GM19397 (cell line): Measurements from ENCODE around the gene OGFR.

Source experiments
- ATAC-seq: cut with Tn5 transposase; IDR thresholded peaks from one replicate; pipeline ENCODE4 v1.9.1; 2021; ENCODE audit warnings: mild to moderate bottlenecking, moderate library complexity; ENCODE audit not compliant: unreplicated experiment

OGFR gene

DNA sequence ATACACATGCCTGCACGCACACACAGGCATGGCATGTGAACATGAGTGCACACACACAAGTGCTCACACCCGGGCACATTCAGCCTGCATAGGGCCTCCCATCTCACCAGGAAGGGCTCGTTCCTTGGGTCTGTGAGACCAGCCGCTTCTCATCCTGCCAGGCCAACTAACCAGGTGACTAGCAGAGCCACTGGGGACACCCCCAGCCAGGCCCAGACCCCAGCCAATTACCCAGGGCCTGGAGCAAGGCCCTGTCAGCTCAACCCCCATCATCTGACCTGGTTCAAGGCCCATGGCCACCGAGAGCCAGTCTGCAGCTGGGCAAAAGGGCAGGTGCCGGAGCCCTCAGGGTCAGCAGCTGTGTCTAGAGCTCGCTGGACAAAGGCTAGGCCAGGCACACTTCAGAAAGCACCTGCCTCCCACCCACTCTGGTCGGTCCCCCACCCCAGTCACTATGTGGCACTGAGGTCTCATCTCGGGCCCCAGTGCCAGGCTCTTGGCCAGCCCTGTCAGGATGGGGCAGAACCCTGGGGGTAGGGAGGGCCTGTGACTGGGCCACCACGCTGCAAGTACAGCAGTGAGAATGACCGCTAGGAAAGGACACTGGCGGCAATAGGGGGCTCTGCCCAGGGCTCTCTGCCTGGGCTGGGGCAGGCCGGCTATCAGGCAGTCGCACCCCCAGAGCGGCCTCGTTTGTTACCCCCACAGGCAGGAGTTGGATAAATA, 35.1 kb upstream of the OGFR start:
- ATAC-seq = no peak

DNA sequence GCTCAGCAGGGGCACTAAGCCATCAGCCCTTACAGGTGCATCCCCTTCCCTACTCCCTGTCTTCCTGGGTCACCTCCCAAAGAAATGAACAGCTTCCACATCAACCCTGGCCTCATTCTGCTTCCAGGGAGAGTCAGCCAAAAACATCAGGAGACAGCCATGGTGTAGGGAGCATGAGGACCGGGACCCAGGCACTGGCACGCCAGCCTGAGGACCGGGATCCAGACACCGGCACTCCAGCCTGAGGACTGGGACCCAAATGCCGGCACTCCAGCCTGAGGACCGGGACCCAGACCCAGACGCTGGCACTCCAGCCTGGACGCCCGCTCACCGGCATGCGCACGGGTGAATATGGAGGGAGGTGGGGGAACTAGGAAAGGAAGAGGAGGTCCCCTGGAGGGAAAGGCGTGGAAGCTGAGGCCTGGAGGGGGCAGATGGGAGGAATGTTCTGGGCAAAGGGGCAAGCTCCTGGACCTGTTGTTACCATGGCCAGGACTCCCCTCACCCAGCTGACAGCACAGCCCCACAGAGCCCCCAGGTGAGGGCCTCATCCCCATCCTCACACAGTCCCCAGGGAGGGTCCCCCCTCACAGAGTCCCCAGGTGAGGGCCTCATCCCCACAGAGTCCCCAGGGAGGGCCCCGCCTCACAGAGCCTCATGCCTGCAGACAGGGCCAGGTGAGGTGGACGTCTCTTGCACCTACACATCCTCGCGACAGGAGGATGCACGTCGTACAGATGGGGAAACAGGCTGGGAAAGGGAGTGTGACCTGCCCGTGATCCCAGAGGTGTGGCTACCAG, 34.3 kb upstream of the OGFR start:
- no peak for ATAC-seq

DNA sequence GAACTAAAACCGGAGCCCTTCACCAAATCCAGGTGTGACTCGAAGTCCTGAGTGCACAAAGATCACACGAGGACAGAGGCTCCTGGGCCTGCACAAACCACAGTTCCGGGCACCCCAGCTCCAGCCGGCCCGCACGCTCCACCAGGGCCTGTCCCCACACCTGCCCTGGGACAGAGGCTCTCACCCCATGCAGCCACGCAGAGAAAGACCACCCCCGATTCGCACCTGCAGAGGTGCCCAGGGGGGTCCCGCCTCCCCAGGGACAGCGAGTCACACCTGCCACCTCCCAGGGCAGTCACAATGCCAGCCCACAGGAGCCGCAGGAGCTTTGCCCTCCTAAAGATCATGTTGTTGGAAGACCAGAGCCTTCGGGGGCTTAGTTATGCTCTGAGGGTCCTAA, 33.7 kb upstream of the OGFR start:
- no peak for ATAC-seq

DNA sequence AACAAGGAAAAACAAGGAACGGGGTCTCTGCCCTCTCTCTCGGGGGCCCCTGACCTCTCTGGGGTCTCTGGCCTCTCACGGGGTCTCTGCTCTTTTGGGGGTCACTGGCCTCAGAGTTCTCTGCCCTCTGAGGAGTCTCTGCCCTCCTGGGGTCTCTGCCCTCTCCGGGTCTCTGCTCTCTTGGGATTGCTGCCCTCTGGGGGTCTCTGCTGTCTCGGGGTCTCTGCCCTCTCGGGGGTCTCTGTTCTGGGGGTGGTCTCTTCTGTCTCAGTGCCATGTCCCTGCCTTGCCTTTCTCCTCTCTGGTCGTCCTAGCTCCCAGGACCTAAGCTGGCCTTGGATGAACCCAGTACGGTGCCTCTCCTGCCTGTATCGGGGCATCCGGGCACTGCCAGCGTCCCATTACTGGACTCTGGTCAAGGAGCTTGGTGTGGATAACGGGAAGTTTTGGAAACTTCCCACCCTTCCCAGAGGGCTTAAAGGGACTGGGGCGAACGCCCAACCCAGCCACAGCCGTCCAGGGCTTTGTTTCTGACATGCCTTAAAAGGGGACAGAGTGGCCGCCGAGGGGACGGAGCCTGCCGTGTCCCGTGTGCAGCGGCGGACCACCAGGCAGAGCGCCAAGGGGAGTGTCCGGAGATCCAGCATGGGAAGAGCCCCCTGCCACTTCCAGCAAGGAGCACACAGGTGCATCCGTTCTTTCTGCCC, 33.1 kb upstream of the OGFR start:
- ATAC-seq = no peak

DNA sequence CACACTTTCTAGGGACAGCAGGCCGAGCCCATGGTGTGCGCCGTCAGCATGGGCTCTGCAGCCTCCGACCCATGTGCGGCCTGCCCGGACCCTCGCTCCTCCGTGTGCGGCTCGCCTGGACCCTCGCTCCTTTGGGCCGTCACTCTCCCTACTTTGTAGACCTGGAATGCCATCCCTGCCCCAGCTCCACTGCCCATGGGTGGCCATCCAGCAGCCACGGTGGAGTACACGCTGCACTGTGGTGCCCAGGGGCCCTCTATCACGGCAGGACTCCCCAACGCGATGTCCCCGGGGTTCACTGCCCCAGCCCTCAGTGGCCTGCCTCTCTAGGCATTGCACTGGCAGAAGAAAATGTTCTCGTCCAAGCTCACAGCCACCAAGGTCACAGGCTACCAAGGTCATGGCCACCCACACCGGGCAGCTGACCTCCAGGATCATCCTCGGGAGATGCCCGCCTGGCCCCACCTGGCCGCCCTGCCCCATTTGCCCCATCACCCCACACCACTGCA, 32.5 kb upstream of the OGFR start:
- ATAC-seq = no peak

DNA sequence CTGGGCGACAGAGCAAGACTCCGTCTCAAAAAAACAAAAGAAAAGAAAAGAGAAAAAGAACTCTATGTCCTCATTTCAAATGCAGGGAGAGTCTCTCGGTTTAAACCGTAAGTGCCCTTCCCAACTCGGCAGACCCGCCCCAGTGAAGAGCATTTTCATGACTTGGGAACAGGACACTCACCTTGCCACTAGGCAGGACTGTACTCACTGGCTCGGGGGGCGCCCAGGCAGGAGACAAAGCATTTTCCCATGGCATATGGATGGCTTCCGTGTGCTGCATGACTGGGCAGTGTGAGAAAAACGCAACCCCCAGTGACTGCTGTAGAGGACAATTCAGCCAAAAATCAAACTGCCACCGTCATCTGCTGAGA, 32.0 kb upstream of the OGFR start:
- no peak for ATAC-seq

DNA sequence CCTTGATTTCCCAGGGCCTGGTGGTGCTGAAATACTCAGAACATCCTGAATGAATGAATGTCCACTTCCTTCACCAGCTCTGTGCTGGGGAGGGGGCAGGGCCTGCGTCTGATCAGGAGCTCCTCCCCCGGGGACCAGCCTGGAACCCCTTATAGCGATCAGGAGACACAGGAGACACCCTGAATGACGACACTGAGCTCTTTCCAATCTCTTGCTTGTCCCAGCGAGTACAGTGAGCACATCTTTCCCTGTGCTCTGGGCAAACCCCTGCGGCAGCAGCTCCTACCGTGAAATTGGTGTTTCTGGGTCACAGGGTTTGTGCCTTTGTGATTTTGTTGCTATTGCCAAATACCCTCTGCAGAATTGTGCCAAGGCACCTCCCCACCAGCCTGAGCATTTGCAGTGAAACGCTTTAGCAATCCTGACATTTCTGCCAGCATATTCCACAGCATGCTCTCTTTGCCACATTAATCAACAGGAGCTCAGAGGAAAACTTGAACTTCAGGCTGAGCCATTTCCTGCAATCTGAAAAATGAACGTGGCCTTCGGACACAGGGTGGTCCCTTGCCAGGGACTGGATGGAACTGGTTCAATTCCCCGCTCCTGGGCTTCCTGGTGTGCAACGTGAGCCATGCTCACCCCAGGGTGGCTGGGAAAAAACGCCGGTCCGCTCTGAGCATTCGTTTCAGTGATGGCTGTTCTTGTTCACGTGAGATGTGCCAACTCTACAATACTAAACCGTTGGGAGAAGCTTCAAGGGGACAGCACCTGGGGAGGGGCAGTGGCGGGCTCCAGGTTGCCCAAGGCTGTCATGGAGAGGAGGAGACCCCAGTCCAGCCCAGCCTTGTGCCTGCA, 31.4 kb upstream of the OGFR start:
- no peak for ATAC-seq

DNA sequence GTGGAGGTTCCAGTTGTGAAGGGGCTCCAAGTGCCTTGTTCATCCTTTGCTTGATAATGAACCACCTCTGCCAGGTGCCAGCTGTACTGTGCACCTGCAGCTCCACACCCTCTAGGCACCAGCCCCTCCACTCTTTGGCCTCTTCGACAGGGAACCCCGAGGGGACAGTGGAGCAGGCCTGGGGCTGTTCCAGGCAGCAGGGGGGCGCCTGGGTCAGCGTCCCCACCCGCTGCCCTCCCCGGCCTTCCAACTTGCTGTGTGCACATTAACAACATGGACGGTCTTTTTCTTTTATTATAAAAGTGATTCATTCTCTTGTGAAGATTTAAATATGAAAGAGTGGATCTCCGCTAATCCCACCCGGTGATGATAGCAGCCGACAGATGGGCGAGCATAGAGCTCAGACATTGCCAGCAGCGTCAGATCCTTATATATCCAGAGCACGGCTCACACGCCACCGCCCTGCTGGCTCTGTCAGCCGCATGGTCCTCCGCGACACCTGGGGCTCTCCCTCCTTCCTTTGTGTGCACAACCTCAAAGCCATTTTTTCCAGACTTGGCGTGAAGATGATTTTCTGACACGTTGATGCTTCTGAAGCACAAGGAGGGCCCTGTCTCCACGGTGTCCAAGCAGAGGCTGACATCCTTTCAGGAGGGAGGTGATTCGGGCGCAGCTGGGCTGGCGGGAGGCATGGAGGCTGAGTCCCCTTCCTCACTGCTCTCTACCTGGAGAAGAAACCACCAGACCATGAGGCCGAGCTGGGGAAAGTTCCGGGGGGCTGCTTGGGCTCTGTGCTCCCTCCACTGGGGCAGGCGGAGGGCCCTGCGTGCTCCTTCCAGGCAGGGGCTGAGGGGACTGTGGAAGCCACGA, 30.6 kb upstream of the OGFR start:
- no peak for ATAC-seq

DNA sequence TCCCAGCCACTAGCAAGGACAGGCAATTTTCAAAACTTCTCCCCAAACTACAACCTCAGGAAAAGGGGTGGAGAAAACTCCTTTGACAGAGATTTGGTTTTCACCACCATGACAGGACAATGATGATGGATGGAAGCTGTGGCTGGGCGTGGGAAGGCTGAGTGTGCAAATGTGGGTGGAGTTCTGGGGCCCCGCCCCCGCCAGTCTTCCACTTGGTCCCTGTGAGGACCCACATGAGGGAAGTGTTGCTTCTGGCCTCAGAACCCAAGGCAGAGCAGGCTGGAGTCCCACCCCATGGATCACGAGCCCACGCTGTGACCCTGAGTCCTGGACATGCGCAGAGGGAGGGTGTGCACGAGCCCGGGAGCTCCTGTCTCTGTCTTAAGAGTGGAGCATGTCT, 29.9 kb upstream of the OGFR start:
- no peak for ATAC-seq

DNA sequence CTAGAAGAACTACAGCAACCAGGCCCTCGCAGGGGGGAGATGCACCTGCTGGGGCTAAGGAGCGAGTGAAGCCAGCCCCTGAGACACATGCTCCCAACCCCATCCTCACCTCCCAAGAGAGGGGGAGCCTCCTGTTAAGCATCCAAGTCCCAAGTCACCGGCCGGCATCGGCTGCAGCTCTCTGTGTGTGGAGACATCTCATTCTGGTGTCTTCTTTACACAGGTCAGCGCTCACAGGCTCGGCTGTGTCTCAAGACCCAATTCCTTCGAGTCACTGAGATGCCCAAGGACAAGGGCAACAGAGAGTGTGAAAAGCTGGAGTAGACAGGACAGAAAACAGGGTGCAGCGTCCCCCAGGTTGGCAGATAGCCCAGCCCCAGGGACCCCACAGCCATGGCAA, 29.4 kb upstream of the OGFR start:
- no peak for ATAC-seq

DNA sequence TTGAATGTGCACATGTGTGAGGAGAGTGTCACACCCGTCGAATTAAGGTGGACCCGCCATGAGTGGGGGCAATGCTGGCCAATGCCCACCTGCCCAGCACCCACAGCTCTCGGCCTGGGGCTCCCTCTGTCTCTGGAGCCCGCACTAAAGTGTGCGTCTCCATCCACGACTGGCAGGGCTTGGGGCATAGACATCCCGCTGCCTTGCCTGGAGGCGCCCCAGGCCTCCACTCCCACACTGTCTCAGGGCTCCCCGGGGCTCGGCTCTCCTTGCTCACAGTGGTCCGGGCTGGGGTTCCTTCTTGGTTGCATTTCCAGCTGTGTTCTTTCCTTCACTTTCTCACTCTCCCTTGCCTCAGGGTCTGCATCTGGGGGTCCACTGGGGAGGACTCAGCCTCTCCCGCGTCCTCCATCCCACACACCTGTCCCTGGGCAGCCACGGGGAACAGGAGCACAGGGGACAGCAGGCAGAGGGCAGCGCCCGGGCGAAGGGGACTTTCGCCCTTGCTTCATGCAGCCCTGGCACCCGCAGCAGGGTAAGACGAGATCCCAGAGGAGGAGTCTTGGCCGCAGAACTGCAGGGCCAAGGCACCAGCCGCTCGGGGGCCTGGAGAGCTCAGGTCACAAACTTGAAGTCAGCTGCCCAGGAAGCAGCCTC, 28.5 kb upstream of the OGFR start:
- no peak for ATAC-seq

DNA sequence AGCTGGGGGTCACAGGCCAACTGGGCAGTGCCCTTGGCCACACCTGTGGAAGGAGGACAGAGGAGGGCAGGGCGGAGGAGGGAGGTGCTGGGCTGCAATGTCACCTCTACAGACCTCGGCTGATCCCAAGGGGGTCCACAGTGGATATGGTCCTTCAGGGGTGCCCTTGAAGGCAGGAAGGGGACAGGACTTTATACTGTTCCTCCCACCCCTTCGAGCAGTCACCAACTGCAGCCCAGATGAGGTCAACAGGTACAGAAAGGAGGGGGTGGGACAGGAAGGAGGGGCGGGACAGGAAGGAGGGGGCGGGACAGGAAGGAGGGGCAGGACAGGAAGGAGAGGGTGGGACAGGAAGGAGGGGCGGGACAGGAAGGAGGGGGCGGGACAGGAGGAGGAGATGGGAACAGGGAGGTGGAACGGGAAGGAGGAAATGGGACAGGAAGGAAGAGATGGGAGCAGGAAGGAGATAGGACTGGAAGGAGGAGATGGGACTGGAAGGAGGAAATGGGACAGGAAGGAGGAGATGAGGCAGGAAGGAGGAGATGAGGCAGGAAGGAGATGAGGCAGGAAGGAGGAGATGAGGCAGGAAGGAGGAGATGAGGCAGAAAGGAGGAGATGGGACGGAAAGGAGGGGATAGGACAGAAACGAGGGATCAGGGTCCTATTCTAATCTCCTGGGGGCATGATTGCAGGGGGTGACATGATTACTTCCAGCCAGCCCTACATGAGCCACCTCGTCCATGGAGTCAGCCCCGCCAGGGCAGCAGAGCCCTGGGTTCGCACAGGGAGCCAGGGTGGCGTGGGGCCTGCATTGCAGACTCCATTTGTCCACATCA, 27.7 kb upstream of the OGFR start:
- no peak for ATAC-seq

DNA sequence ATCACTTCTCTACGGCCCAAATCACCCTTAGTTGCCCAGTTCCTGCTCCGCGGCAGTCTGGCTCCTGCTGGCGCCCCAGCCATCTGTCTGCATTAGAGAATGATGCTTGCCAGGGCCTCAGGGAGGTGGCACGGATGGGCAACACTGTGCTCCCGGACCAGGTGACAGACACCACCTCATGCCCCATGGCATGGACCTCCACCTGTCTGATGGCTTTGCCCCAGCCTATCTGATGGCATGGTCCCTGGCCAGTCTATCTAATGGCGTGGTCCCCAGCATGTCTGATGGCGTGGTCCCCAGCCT, 27.2 kb upstream of the OGFR start:
- no peak for ATAC-seq

DNA sequence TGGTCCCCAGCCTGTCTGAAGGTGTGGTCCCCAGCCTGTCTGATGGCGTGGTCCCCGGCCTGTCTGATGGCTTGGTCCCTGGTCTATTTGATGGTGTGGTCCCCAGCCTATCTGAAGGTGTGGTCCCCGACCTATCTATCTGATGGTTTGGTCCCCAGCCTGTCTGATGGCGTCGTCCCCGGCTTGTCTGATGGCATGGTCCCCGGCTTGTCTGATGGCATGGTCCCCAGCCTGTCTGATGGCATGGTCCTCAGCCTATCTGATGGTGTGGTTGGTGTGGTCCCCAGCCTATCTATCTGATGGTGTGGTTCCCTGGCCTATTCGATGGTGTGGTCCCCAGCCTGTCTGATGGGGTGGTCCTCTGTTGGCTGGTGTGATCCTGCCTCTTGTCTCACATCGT, 26.6 kb upstream of the OGFR start:
- ATAC-seq = no peak

DNA sequence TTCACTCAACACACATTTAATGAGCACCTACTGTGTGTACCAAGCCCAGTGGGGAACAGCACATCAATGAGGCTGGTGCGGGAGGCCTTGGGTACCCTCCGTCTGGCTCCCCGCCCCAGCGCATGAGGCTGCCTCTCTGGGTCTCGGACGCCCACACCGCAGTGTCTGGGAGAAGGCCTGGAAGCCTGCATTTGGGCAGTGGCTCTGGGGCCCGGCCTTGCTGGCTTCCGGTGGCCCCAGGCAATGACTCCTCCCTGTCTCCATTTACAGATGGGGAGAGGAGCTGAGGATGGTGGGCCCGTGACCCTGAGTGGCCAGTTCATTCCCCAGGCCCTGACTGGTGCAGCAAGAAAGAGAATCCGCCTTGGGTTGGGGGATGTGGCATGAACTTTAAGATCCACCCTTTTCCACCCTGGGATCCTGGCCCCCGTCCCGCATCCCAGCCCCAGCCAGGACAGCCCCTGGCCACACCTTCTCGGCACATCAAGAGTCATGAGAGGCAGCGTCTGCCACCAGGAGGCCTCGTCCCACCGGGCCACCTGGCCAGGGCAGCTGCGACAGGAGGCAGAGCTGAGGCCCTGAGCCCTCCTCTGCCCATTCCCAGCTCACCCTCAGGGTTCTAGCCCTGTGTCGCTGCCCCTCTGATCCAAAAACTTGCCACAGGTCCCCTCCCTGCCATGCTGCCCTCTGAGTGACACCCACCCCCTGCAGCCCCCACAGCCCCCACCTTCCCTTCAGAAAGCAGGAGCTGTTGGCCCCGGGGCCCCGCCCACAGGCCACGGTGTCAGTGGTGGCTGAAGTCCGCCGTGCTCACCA, 25.8 kb upstream of the OGFR start:
- no peak for ATAC-seq

DNA sequence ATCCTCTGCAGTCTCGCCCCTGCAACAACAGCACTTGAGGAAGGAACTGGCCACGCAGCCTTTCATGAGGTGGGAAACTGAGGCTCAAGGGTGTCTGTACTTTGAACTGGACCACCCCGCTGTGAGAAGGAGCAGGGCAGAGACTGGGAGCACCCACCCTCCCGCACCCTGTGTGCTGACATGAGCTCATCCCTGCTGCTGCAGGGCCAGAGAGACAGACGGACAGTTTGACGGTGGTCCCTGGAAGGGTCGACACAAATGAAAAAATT, 25.3 kb upstream of the OGFR start:
- ATAC-seq = no peak

DNA sequence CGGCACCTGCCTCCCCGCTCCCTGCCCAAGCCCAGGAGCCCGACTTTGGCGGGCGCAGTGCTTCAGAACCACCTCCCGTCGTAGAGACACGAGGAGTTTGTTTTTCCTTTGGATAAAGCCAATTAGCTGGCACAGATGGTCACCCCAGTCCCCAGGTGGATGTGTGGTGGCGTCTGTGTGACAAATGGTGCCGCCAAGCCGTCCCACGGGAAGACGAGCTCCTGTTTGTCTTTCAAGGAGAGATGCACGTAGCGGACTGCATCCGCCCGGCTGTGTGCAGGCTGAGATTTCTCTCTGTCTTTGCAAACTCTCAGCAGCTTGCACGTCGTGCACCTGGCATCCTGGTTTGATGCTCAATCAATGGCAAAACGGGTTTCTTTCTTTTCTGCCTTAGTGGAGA, 24.4 kb upstream of the OGFR start:
- no peak for ATAC-seq

DNA sequence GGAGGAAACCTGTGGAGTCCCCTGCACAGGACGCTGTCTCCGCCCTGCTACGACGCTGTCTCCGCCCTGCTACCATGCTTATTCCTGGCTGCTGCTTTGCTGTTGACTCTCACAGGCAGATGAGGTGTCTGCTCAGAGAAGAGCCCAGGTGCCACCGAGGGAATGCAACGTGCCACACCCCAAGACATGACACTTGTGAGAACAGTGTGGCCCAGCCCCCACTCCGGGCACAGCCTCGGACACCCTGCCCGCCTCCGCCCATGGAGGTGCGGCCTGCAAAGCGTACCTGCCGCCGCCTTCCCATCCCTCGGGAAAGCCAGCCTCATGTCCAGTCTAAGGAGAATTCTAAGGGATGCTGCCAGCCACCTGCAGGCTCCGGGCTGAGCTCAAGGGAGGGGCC, 23.9 kb upstream of the OGFR start:
- no peak for ATAC-seq
